ENCODE data around the gene PANK4.

Gene PANK4

GRCh38 chr1:2529784-2530512 lies 3.6 kb upstream of the PANK4 start, which contains the start of gene HES5:
Gene HES5, minus strand, starts transcription at chr1:2530263. Its CDS starts 99 bp downstream, at chr1:2530164.
- peak; percentile 53 for DNase-seq

- peak; percentile 58 for DNase-seq
Observed at GRCh38 chr1:2528966-2529783, 2.8 kb upstream of the PANK4 start.

DNA sequence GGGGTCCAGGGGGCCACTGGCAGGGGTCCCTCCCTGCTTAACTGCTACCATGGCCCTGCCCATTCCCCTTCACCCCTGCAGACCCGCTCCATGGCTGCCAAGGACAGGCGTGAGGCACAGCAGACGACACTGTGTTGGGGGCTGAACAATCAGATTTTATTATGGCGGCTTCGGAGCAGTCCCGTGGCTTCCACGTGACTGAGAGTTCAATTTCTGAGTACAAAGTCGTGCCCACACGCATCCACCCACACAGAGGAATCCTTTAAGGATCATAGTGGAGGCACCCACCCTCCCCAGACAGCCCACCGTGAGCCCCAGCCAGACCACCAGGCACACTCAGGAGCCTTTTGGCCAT lies 2.2 kb upstream of the PANK4 start:
- no peak for DNase-seq

GRCh38 chr1:2528016-2528415 lies 1.6 kb upstream of the PANK4 start:
- DNase-seq, result no peak

DNA sequence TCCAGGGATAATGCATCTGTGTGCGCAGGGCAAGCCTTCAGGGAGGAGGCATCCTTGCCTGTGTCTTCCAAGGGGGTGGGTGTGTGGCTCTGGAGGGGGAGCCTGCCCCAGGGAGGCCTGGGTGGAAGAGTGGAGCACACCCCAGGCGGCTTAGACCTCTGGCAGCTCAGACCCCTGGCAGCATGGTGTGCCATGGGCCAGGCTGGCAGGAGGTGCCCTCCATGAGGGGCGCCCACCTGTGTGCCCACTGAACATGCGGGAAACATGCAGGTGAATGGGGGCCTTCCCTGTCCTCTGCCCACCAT lies 1.1 kb upstream of the PANK4 start:
- DNase-seq, result no peak

DNA sequence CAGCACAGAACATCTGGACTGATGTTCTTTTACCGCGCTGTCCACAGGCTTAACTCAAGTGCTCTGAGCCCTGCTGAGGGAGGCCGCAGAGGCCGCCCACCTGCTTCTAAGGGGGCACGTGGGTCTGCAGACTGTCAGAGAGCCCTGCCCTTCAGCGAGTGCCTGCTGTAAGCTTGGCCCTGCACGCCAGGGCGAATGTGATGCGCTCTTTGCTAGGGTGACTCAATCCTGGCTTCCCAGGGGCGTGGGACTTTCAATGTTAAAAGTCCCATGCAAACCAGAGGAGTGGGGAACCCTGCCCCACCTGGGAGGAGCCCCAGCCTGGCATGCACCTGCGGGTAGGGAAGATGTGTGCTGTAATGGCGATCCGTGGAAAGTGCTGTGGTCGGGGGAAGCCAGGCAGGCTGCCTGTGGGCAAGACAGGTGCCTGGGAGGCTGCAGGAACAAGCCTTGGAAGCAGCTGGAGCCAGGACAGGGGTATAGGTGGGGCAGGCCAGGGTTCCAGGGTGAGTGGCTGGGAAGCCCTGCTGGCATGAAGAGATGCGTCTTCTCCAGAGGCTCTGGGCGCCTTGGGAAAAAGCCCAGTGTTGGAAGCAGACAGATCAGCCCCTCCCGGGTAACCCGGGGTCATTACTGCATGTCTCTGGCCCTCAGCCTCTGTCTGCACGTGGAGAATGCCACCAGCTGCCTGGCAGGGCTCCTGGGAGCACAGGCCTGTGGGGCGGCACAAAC lies 594 bp upstream of the PANK4 start:
- peak; percentile 66 for DNase-seq

GRCh38 chr1:2525572-2525919 lies 850 bp downstream of the PANK4 start:
- DNase-seq, result no peak

- DNase-seq, result no peak
Observed at GRCh38 chr1:2523891-2524609, 2.3 kb downstream of the PANK4 start.

DNA sequence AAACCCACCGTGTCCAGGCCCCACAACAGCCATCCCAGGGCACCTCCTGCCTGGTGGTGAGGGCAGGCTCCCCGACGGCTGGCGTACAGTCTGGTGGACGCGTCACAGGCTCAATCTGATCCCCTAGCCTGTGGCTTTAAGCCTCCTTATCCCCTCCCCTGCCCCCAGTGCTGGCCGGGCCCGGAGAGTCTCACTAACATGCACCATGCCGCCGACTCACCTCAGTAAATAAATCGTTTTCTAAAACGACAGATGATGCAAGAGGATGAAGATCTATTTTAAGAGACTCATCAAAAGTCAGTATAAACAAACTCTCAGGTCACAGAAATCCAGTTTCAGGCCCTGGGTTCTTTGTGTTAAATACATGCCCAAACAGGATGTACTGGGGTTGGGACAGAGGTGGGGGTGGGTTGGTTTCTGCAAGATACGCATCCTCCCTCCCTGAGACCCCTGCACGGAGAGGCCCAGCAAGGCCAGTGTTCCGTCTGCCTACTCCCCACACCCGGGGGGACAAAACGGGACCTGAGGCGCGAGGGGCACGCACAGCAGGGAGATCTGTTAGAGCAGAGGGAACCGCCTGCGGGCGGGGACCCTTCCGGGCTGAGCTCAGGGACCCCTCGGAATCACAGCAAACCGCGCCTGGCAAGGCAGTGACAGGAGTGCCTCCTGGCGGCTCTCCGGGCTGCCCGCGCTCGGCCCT lies 3.1 kb downstream of the PANK4 start:
- no peak for DNase-seq

DNA sequence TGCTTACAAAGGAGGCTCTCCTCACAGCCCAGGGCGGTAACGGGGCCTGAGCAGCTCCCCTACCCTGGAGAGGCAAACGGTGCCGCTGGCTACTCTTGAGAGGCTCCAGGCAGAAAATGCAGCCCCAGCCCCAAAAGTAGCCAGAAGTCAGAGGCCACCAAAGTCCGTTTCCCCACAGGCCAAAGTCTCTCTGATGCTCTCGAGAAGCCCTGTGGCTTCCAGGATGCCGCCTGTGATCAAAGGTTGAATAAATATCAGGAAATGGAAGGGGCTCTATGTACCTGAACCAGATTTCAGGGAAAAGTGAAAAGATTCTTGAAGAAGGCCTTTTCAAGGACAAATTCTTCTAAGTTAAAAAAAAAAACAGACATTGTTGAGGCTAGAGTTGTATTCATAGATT lies 4.2 kb downstream of the PANK4 start:
- no peak for DNase-seq

DNA sequence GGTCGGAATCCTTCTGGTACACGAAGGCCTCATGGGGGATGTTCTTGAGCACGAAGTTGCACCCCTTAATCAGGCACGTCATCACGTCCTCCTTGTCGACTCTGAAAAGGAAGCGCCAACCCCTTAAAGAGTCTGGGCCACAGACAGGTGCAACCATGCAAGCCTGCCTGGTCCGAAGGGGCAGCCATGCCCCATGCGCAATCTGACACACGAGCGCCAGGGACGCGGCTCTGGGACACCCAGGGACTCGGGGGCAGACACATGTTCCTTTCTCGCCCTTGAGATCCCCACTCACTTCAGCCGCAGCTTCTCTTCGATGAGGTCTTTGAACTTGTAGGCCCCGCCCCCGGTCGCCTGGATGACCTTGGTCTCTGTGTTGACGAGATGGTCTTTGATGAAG lies 5.6 kb downstream of the PANK4 start:
- no peak for DNase-seq

DNA sequence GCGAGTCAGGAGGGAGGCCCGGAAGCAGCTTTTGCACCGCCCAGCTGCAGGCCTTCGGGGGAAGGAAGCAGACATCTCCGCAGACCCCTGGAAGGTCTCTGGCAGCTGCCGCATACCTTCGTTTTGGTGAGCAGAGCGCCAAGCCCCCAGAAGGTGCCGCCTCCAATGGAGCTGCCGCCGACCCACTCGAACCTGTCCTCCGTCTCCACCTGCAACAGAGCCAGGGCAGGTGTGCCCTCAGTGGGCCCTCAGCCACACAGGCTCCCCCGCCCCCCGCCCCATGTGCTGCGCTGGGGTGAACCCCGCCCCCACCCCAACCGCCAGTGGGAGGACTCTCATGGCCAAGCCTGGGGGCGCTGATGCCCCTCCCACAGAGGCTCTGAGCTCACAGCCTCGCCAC lies 6.2 kb downstream of the PANK4 start:
- DNase-seq, result no peak

GRCh38 chr1:2519729-2520128 lies 6.7 kb downstream of the PANK4 start:
- no peak for DNase-seq

- no peak for DNase-seq
Observed at GRCh38 chr1:2519029-2519685, 7.2 kb downstream of the PANK4 start.

GRCh38 chr1:2518528-2518927 lies 7.9 kb downstream of the PANK4 start:
- no peak for DNase-seq

DNA sequence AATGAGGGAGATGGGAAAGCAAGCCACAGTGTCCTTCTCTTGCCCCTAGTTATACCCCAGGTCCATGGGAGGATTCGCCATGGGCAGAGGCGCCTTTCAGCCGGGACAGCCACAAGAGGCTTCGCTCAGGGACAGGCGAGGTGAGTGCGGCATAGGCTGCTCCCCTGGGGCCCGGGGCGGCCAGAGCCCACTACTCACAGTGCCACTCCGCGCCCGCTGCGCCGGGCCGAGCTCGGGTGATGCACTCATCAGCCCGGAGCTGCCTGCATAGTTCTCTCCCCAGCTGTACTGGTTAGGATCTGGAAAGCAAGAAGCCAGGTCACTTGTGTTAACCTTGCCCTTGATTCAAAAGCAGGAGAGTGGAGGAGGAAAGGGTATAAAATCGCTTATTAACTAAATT lies 8.4 kb downstream of the PANK4 start:
- no peak for DNase-seq

- DNase-seq, result no peak
Observed at GRCh38 chr1:2516946-2517345, 9.4 kb downstream of the PANK4 start.

GRCh38 chr1:2516124-2516523 lies 10.3 kb downstream of the PANK4 start:
- no peak for DNase-seq

- no peak for DNase-seq
Observed at GRCh38 chr1:2515763-2516080, 10.7 kb downstream of the PANK4 start.

- no peak for DNase-seq
Observed at GRCh38 chr1:2514863-2515762, 11.3 kb downstream of the PANK4 start.

All from right kidney (tissue), 1 donor.